ENCODE measurements around the gene UGT1A8.

DNA sequence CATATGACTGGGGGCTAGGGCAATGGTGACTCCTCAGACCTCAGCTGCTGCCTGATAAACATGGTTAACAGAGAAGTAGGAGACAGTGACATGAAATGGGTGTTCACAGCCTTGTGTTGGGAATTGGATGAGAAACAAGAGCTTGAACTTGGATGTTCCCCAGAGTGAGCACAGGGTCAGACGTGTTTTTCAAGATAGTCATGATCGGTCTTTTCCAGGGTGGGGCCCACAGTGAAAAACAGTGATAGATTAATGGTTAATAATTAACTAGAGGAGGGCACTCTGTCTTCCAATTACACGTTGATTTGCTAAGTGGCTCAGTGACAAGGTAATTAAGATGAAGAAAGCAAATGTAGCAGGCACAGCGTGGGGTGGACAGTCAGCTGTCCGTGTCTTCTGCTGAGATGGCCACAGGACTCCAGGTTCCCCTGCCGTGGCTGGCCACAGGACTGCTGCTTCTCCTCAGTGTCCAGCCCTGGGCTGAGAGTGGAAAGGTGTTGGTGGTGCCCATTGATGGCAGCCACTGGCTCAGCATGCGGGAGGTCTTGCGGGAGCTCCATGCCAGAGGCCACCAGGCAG lies 111.4 kb downstream of the UGT1A8 start, which contains the start of gene UGT1A3:
- TF ChIP-seq, protein P1, sequence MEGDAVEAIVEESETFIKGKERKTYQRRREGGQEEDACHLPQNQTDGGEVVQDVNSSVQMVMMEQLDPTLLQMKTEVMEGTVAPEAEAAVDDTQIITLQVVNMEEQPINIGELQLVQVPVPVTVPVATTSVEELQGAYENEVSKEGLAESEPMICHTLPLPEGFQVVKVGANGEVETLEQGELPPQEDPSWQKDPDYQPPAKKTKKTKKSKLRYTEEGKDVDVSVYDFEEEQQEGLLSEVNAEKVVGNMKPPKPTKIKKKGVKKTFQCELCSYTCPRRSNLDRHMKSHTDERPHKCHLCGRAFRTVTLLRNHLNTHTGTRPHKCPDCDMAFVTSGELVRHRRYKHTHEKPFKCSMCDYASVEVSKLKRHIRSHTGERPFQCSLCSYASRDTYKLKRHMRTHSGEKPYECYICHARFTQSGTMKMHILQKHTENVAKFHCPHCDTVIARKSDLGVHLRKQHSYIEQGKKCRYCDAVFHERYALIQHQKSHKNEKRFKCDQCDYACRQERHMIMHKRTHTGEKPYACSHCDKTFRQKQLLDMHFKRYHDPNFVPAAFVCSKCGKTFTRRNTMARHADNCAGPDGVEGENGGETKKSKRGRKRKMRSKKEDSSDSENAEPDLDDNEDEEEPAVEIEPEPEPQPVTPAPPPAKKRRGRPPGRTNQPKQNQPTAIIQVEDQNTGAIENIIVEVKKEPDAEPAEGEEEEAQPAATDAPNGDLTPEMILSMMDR (IDR thresholded peaks at IDR 0.05; ENCODE audit: low read depth, low read length) = no peak
- no peak for TF ChIP-seq EZH2phosphoT487 (IDR thresholded peaks at IDR 0.05; ENCODE audit: low read depth)

Data from OCI-LY3 (cell line).